Mesendoderm (in vitro differentiated cells): ENCODE results near the gene USP38.
A peak's percentile ranks its signal among the peaks of the same experiment; 100 is the strongest.

Experiments used
- DNase-seq: peaks from one replicate; pipeline ENCODE4 v3.0.0; 2013
- H2AK5ac ChIP-seq: 2 replicates; pipeline ENCODE4 v1.6.1; 2013; ENCODE audit warnings: low read length, inconsistent platforms
- H2BK120ac ChIP-seq: 2 replicates; pipeline ENCODE4 v1.6.1; 2013; ENCODE audit warnings: low read depth, mild to moderate bottlenecking, low read length, moderate library complexity, mixed read lengths
- H2BK15ac ChIP-seq: replicated peaks from 2 replicates; pipeline ENCODE4 v1.6.1; 2013; ENCODE audit warnings: low read depth, mild to moderate bottlenecking, moderate library complexity
- H2BK5ac ChIP-seq: 2 replicates; pipeline ENCODE4 v1.6.1; 2013; ENCODE audit warnings: low read length, inconsistent platforms
- H3K18ac ChIP-seq: 2 replicates; pipeline ENCODE4 v1.6.1; 2013; ENCODE audit warnings: mild to moderate bottlenecking, low read length, mixed read lengths
- H3K23ac ChIP-seq: one replicate; pipeline ENCODE4 v1.6.1; 2013; ENCODE audit warnings: low read length
- H3K27ac ChIP-seq: 2 replicates; pipeline ENCODE4 v1.5.1; 2013; ENCODE audit warnings: low read depth, mild to moderate bottlenecking, inconsistent platforms, low read length, moderate library complexity
- H3K27me3 ChIP-seq: 2 replicates; pipeline ENCODE4 v1.6.1; 2013; ENCODE audit warnings: low read length, control low read depth, mild to moderate bottlenecking, inconsistent platforms; ENCODE audit not compliant: insufficient read depth, poor library complexity
- H3K36me3 ChIP-seq: 2 replicates; pipeline ENCODE4 v1.6.1; 2013; ENCODE audit warnings: low read length, inconsistent platforms; ENCODE audit not compliant: control insufficient read depth, insufficient read depth
- H3K4ac ChIP-seq: one replicate; pipeline ENCODE4 v1.6.1; 2013; ENCODE audit warnings: low read depth, mild to moderate bottlenecking, low read length, moderate library complexity
- H3K4me1 ChIP-seq: 2 replicates; pipeline ENCODE4 v1.6.1; 2013; ENCODE audit warnings: low read depth, low read length, inconsistent platforms; ENCODE audit not compliant: control insufficient read depth
- H3K4me2 ChIP-seq: 2 replicates; pipeline ENCODE4 v1.6.1; 2013; ENCODE audit warnings: low read length
- H3K4me3 ChIP-seq: 2 replicates; pipeline ENCODE4 v1.5.1; 2013; ENCODE audit warnings: mild to moderate bottlenecking, low read length
- H3K56ac ChIP-seq: one replicate; pipeline ENCODE4 v1.6.1; 2013; ENCODE audit warnings: low read length
- H3K79me1 ChIP-seq: 2 replicates; pipeline ENCODE4 v1.6.1; 2013; ENCODE audit warnings: low read length, inconsistent platforms
- H3K79me2 ChIP-seq: 2 replicates; pipeline ENCODE4 v1.6.1; 2013; ENCODE audit warnings: mild to moderate bottlenecking, low read length; ENCODE audit not compliant: control insufficient read depth, insufficient read depth
- H3K9ac ChIP-seq: 2 replicates; pipeline ENCODE4 v1.6.1; 2013; ENCODE audit warnings: low read length, inconsistent platforms
- H4K5ac ChIP-seq: one replicate; pipeline ENCODE4 v1.6.1; 2013; ENCODE audit warnings: low read length
- H4K8ac ChIP-seq: one replicate; pipeline ENCODE4 v1.6.1; 2013; ENCODE audit warnings: low read depth, mild to moderate bottlenecking, control low read depth, low read length, moderate library complexity
- WGBS: extraction: QIAGEN DNeasy Blood & Tissue Kit; methylation state at CpG from one replicate; pipeline ENCODE4 v1.1.7; 2013; ENCODE audit warnings: low lambda C conversion rate, missing lambda C conversion rate; ENCODE audit not compliant: insufficient coverage; ENCODE audit errors: extremely low coverage; 5-methylcytosine and 5-hydroxymethylcytosine counted together

USP38 gene

DNA sequence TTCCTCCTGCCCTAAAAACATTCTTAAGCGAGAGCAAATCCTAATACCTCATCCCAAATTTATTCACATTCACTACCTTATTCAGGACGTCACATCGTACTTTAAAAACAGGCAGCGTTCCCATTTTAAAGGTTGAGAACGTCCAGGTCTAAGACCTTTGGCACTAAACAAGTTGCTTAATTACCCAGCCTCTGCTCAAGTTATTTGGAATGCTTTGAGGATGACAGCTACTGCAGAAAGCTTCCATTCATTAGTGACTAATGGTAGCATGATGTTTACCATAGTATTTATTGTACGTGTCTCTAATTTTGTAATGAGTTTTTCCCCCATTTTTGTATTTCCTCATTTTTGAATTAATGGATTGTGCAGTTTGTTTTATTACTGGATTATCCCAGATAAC, 1.5 kb downstream of the USP38 start:
- Histone ChIP-seq H3K18ac (no peak overlapping the region), H3K4me1 (no peaks in the 10 kb centered on the region), H3K27me3 (no peaks in the 10 kb centered on the region), H3K56ac (peak overlapping the region; percentile 96), H3K4me2 (peak overlapping the region; percentile 94), H3K79me2 (peaks cover 21% of the 10 kb centered on the region), H4K5ac (no peak overlapping the region), H3K23ac (no peak overlapping the region), H2BK120ac (no peak overlapping the region), H2AK5ac (no peak overlapping the region), H3K27ac (no peak overlapping the region), H3K4me3 (peak overlapping the region; percentile 58), H2BK5ac (no peak overlapping the region), H3K36me3 (no peaks in the 10 kb centered on the region), H2BK15ac (no peak overlapping the region), H3K9ac (peak overlapping the region; percentile 78), H3K4ac (no peak overlapping the region), H3K79me1 (peaks cover 7% of the 10 kb centered on the region), H4K8ac (no peak overlapping the region)
- 100% methylated on average over 1 of the region's 6 CpGs for WGBS
- DNase-seq: no peak

- H3K27ac ChIP-seq: no peak overlapping the region
- no peak overlapping the region for H3K4ac ChIP-seq
- no peak overlapping the region for H3K18ac ChIP-seq
- DNase-seq: no peak
- no peak overlapping the region for H4K8ac ChIP-seq
- peak overlapping the region; percentile 73 for H3K4me2 ChIP-seq
- no peak overlapping the region for H2BK15ac ChIP-seq
- H3K79me2 ChIP-seq: peaks cover 21% of the 10 kb centered on the region
- WGBS: no CpG with 5 or more reads among the region's 7 CpGs
- no peak overlapping the region for H2AK5ac ChIP-seq
- no peak overlapping the region for H3K23ac ChIP-seq
- H3K36me3 ChIP-seq: no peaks in the 10 kb centered on the region
- peaks cover 7% of the 10 kb centered on the region for H3K79me1 ChIP-seq
- H2BK120ac ChIP-seq: no peak overlapping the region
- no peaks in the 10 kb centered on the region for H3K4me1 ChIP-seq
- H3K27me3 ChIP-seq: no peaks in the 10 kb centered on the region
- no peak overlapping the region for H4K5ac ChIP-seq
- H2BK5ac ChIP-seq: no peak overlapping the region
- no peak overlapping the region for H3K56ac ChIP-seq
- H3K4me3 ChIP-seq: peak overlapping the region; percentile 48
- H3K9ac ChIP-seq: peak overlapping the region; percentile 59
Measured at GRCh38 chr4:143186649-143187048, 1.9 kb downstream of the USP38 start.

- Histone ChIP-seq H3K4me3 (no peak overlapping the region), H4K5ac (no peak overlapping the region)
Measured at GRCh38 chr4:143188136-143189088, 3.7 kb downstream of the USP38 start.

DNA sequence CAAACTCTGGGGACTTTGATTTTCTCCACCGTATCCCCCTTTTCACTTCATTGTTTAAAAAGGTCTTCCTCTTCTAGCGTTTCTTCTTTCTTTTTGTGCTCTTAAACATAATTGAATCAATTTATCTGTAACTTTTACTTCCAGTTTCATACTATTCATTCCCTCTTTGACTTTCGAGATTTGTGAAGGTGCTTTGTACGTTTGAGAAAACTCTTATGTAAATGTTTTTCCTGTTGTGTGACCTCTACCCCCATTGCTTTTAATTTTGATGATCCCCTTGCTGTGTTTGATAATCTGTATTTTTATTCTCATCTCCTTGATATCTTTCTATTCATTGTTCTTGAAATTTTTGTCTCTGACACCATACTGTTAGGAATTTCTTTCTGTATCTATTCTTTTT, 4.8 kb downstream of the USP38 start:
- no peaks in the 10 kb centered on the region for H3K36me3 ChIP-seq
- no peak overlapping the region for H2BK5ac ChIP-seq
- H3K56ac ChIP-seq: no peak overlapping the region
- no peak overlapping the region for H2BK15ac ChIP-seq
- no peaks in the 10 kb centered on the region for H3K4me1 ChIP-seq
- no peak overlapping the region for H3K23ac ChIP-seq
- no peak overlapping the region for H3K27ac ChIP-seq
- no peak overlapping the region for H3K4me2 ChIP-seq
- H3K79me2 ChIP-seq: peaks cover 21% of the 10 kb centered on the region
- H3K4ac ChIP-seq: no peak overlapping the region
- no peak overlapping the region for H2AK5ac ChIP-seq
- H3K4me3 ChIP-seq: no peak overlapping the region
- H2BK120ac ChIP-seq: no peak overlapping the region
- peaks cover 9% of the 10 kb centered on the region for H3K79me1 ChIP-seq
- no peak overlapping the region for H3K18ac ChIP-seq
- H3K9ac ChIP-seq: no peak overlapping the region
- H4K5ac ChIP-seq: no peak overlapping the region
- H4K8ac ChIP-seq: no peak overlapping the region
- no CpG with 5 or more reads among the region's 4 CpGs for WGBS
- no peak for DNase-seq
- H3K27me3 ChIP-seq: no peaks in the 10 kb centered on the region

More at GRCh38 chr4:143188136-143189088, 3.7 kb downstream of the USP38 start:
- Histone ChIP-seq H4K8ac (no peak overlapping the region), H3K18ac (no peak overlapping the region), H3K9ac (no peak overlapping the region), H3K4ac (no peak overlapping the region), H2BK15ac (no peak overlapping the region), H2BK120ac (no peak overlapping the region), H3K36me3 (no peaks in the 10 kb centered on the region), H3K4me2 (no peak overlapping the region), H3K56ac (no peak overlapping the region), H3K23ac (no peak overlapping the region), H3K27ac (no peak overlapping the region), H3K27me3 (no peaks in the 10 kb centered on the region), H2AK5ac (no peak overlapping the region), H3K4me1 (no peaks in the 10 kb centered on the region), H3K79me1 (peaks cover 9% of the 10 kb centered on the region), H2BK5ac (no peak overlapping the region), H3K79me2 (peaks cover 21% of the 10 kb centered on the region)
- no peak for DNase-seq
- WGBS: 100% methylated on average over 1 of the region's 3 CpGs

DNA sequence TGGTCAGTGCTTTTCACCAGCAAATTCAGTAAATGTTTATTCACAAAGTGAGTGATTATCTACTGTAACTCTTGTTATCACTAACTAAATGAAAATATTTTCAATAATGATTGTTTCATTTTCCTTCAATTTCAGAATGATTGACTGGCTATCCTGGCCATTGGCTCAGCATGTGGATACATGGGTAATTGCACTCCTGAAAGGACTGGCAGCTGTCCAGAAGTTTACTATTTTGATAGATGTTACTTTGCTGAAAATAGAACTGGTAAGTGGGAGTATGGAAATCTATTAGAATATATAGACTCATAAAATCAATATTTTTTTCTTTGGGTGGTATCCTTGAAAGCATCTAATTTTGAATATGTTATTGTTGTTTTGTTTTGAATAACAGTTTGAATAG, 10.9 kb downstream of the USP38 start:
- Histone ChIP-seq H4K8ac (no peak overlapping the region), H3K4me2 (no peak overlapping the region), H4K5ac (no peak overlapping the region), H3K36me3 (peaks cover 2% of the 10 kb centered on the region), H2BK5ac (no peak overlapping the region), H2AK5ac (no peak overlapping the region), H2BK15ac (no peak overlapping the region), H3K4me1 (no peaks in the 10 kb centered on the region), H3K27me3 (no peaks in the 10 kb centered on the region), H3K79me1 (peaks cover 2% of the 10 kb centered on the region), H3K56ac (no peak overlapping the region), H2BK120ac (no peak overlapping the region), H3K4me3 (no peak overlapping the region), H3K4ac (no peak overlapping the region), H3K18ac (no peak overlapping the region), H3K27ac (no peak overlapping the region), H3K79me2 (no peaks in the 10 kb centered on the region), H3K23ac (no peak overlapping the region), H3K9ac (no peak overlapping the region)
- no peak for DNase-seq
